ENCODE data around the gene HAUS7.

The HAUS7 gene

GRCh38 chrX:153507484-153508178 lies 37.3 kb upstream of the HAUS7 start:
- H3K27ac Mint-ChIP-seq, result no peak overlapping the region
- no peaks in the 10 kb centered on the region for H3K36me3 Mint-ChIP-seq
- H3K27me3 Mint-ChIP-seq, result peaks cover 1% of the 10 kb centered on the region
- no peaks in the 10 kb centered on the region for H3K4me1 Mint-ChIP-seq
- DNase-seq (ENCODE audit: low spot score in 2 of 2) (peak; percentile 78 to 80), ATAC-seq (ENCODE audit: low read depth) (peak; percentile 100)
- H3K4me3 Mint-ChIP-seq, result no peak overlapping the region
- H3K9me3 Mint-ChIP-seq, result no peaks in the 10 kb centered on the region

GRCh38 chrX:153505361-153505760 lies 35.0 kb upstream of the HAUS7 start:
- no peak for ATAC-seq (ENCODE audit: low read depth)
- peaks cover 3% of the 10 kb centered on the region for H3K4me1 Mint-ChIP-seq
- no peak for DNase-seq (ENCODE audit: low spot score in 2 of 2)
- H3K9me3 Mint-ChIP-seq, result no peaks in the 10 kb centered on the region
- no peak overlapping the region for H3K4me3 Mint-ChIP-seq
- H3K27me3 Mint-ChIP-seq, result peaks cover 3% of the 10 kb centered on the region
- H3K36me3 Mint-ChIP-seq, result no peaks in the 10 kb centered on the region
- no peak overlapping the region for H3K27ac Mint-ChIP-seq

GRCh38 chrX:153504445-153505016 lies 34.2 kb upstream of the HAUS7 start:
- Mint-ChIP-seq H3K27me3 (peaks cover 3% of the 10 kb centered on the region), H3K9me3 (no peaks in the 10 kb centered on the region), H3K36me3 (no peaks in the 10 kb centered on the region), H3K4me1 (peaks cover 3% of the 10 kb centered on the region), H3K27ac (no peak overlapping the region), H3K4me3 (no peak overlapping the region)
- ATAC-seq (ENCODE audit: low read depth) (no peak), DNase-seq (ENCODE audit: low spot score in 2 of 2) (no peak)

- Mint-ChIP-seq H3K36me3 (no peaks in the 10 kb centered on the region), H3K9me3 (no peaks in the 10 kb centered on the region), H3K4me1 (peaks cover 3% of the 10 kb centered on the region), H3K27me3 (peaks cover 4% of the 10 kb centered on the region), H3K27ac (no peak overlapping the region), H3K4me3 (no peak overlapping the region)
- ATAC-seq (ENCODE audit: low read depth), result no peak
- DNase-seq (ENCODE audit: low spot score in 2 of 2), result no peak
These were observed 32.4 kb upstream of the HAUS7 start for GRCh38 chrX:153502796-153503195.

- Mint-ChIP-seq H3K9me3 (no peaks in the 10 kb centered on the region), H3K27me3 (peaks cover 5% of the 10 kb centered on the region), H3K27ac (no peak overlapping the region), H3K4me1 (peaks cover 3% of the 10 kb centered on the region), H3K4me3 (no peak overlapping the region), H3K36me3 (no peaks in the 10 kb centered on the region)
- no peak for DNase-seq (ENCODE audit: low spot score in 2 of 2)
- no peak for ATAC-seq (ENCODE audit: low read depth)
These were observed 31.8 kb upstream of the HAUS7 start for GRCh38 chrX:153502131-153502530.

GRCh38 chrX:153501530-153501929 lies 31.2 kb upstream of the HAUS7 start:
- Mint-ChIP-seq H3K36me3 (no peaks in the 10 kb centered on the region), H3K27ac (no peak overlapping the region), H3K4me3 (no peak overlapping the region), H3K9me3 (no peaks in the 10 kb centered on the region), H3K4me1 (peaks cover 3% of the 10 kb centered on the region), H3K27me3 (peaks cover 5% of the 10 kb centered on the region)
- DNase-seq (ENCODE audit: low spot score in 2 of 2) (no peak), ATAC-seq (ENCODE audit: low read depth) (no peak)

GRCh38 chrX:153500676-153501280 lies 30.4 kb upstream of the HAUS7 start:
- ATAC-seq (ENCODE audit: low read depth), result no peak
- Mint-ChIP-seq H3K36me3 (no peaks in the 10 kb centered on the region), H3K27me3 (peaks cover 6% of the 10 kb centered on the region), H3K4me1 (peaks cover 3% of the 10 kb centered on the region), H3K4me3 (no peak overlapping the region), H3K27ac (no peak overlapping the region), H3K9me3 (no peaks in the 10 kb centered on the region)
- no peak for DNase-seq (ENCODE audit: low spot score in 2 of 2)

- ATAC-seq (ENCODE audit: low read depth) (no peak), DNase-seq (ENCODE audit: low spot score in 2 of 2) (no peak)
- Mint-ChIP-seq H3K4me1 (peaks cover 6% of the 10 kb centered on the region), H3K27me3 (peaks cover 9% of the 10 kb centered on the region), H3K9me3 (no peaks in the 10 kb centered on the region), H3K4me3 (no peak overlapping the region), H3K27ac (no peak overlapping the region), H3K36me3 (no peaks in the 10 kb centered on the region)
These were observed 29.5 kb upstream of the HAUS7 start for GRCh38 chrX:153499876-153500275.

GRCh38 chrX:153499341-153499740 lies 29.0 kb upstream of the HAUS7 start:
- H3K27me3 Mint-ChIP-seq, result peaks cover 9% of the 10 kb centered on the region
- H3K4me3 Mint-ChIP-seq, result no peak overlapping the region
- H3K27ac Mint-ChIP-seq, result no peak overlapping the region
- peaks cover 6% of the 10 kb centered on the region for H3K4me1 Mint-ChIP-seq
- H3K9me3 Mint-ChIP-seq, result no peaks in the 10 kb centered on the region
- DNase-seq (ENCODE audit: low spot score in 2 of 2) (no peak), ATAC-seq (ENCODE audit: low read depth) (no peak)
- no peaks in the 10 kb centered on the region for H3K36me3 Mint-ChIP-seq

- peaks cover 6% of the 10 kb centered on the region for H3K4me1 Mint-ChIP-seq
- H3K9me3 Mint-ChIP-seq, result no peaks in the 10 kb centered on the region
- no peak for ATAC-seq (ENCODE audit: low read depth)
- no peaks in the 10 kb centered on the region for H3K36me3 Mint-ChIP-seq
- peaks cover 9% of the 10 kb centered on the region for H3K27me3 Mint-ChIP-seq
- no peak overlapping the region for H3K4me3 Mint-ChIP-seq
- no peak overlapping the region for H3K27ac Mint-ChIP-seq
- DNase-seq (ENCODE audit: low spot score in 2 of 2), result no peak
These were observed 28.1 kb upstream of the HAUS7 start for GRCh38 chrX:153498453-153498852.

- H3K27me3 Mint-ChIP-seq, result peaks cover 9% of the 10 kb centered on the region
- H3K27ac Mint-ChIP-seq, result no peak overlapping the region
- H3K9me3 Mint-ChIP-seq, result no peaks in the 10 kb centered on the region
- peaks cover 6% of the 10 kb centered on the region for H3K4me1 Mint-ChIP-seq
- H3K4me3 Mint-ChIP-seq, result no peak overlapping the region
- DNase-seq (ENCODE audit: low spot score in 2 of 2) (no peak), ATAC-seq (ENCODE audit: low read depth) (no peak)
- H3K36me3 Mint-ChIP-seq, result no peaks in the 10 kb centered on the region
These were observed 26.2 kb upstream of the HAUS7 start for GRCh38 chrX:153496590-153496959.

GRCh38 chrX:153495903-153496589 lies 25.7 kb upstream of the HAUS7 start:
- Mint-ChIP-seq H3K36me3 (no peaks in the 10 kb centered on the region), H3K4me1 (peaks cover 6% of the 10 kb centered on the region), H3K27ac (no peak overlapping the region), H3K27me3 (peaks cover 9% of the 10 kb centered on the region), H3K4me3 (no peak overlapping the region), H3K9me3 (no peaks in the 10 kb centered on the region)
- ATAC-seq (ENCODE audit: low read depth) (no peak), DNase-seq (ENCODE audit: low spot score in 2 of 2) (no peak)

GRCh38 chrX:153495362-153495751 lies 25.0 kb upstream of the HAUS7 start:
- no peak overlapping the region for H3K4me3 Mint-ChIP-seq
- no peak for ATAC-seq (ENCODE audit: low read depth)
- H3K9me3 Mint-ChIP-seq, result no peaks in the 10 kb centered on the region

GRCh38 chrX:153494541-153495361 lies 24.4 kb upstream of the HAUS7 start, which contains the start of gene BGN:
Gene BGN (plus strand): TSS chrX:153494980. CDS start chrX:153504632, 9,652 bp downstream.
- no peaks in the 10 kb centered on the region for H3K9me3 Mint-ChIP-seq
- H3K4me3 Mint-ChIP-seq, result no peak within 1 kb of the TSS
- no peaks in the 10 kb centered on the region for H3K36me3 Mint-ChIP-seq
- DNase-seq (ENCODE audit: low spot score in 2 of 2) (no peak), ATAC-seq (ENCODE audit: low read depth) (no peak)
- no peak within 1 kb of the TSS for H3K27ac Mint-ChIP-seq
- H3K4me1 Mint-ChIP-seq, result peaks cover 4% of the 10 kb centered on the region
- H3K27me3 Mint-ChIP-seq, result peaks cover 7% of the 10 kb centered on the region

More at GRCh38 chrX:153495362-153495751, 25.0 kb upstream of the HAUS7 start:
- H3K27me3 Mint-ChIP-seq, result peaks cover 7% of the 10 kb centered on the region
- DNase-seq (ENCODE audit: low spot score in 2 of 2), result no peak
- no peak overlapping the region for H3K27ac Mint-ChIP-seq
- H3K4me1 Mint-ChIP-seq, result peaks cover 4% of the 10 kb centered on the region
- H3K36me3 Mint-ChIP-seq, result no peaks in the 10 kb centered on the region
